GM21515 (cell line): ENCODE data around the gene SRP68.
"Not testable (repeated sequence)": the region's sequence is repeated elsewhere in the genome, so short reads cannot be mapped to it uniquely, and the experiment has no call there.

Experiments
- ATAC-seq: cut with Tn5 transposase; IDR thresholded peaks from one replicate; pipeline ENCODE4 v1.9.1; 2021; ENCODE audit not compliant: unreplicated experiment

SRP68 gene

GRCh38 chr17:76048025-76048605, 24.2 kb downstream of the SRP68 start:
- ATAC-seq = no peak

- no peak for ATAC-seq
Observed at GRCh38 chr17:76046064-76046463, 26.3 kb downstream of the SRP68 start.

- not testable (repeated sequence) for ATAC-seq
Observed at GRCh38 chr17:76044475-76045007, 27.8 kb downstream of the SRP68 start.

DNA sequence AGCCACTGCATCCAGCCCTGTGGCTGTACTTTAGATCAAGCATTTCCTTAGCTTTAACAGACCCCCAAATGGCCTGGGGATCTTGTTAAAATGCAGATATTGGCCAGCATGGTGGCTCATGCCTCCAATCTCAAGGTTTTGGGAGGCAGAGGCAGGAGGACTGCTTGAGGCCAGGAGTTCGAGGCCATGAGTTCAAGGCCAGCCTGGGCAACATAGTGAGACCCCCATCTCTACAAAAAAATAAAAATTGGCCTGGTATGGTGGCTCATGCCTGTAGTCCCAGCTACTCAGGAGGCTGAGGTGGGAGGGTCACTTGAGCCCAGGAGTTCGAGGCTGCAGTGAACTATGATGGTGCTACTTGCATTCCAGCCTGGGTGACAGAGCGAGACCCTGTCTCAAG, 29.4 kb downstream of the SRP68 start:
- ATAC-seq = not testable (repeated sequence)

- no peak for ATAC-seq
Observed at GRCh38 chr17:76040376-76040775, 31.9 kb downstream of the SRP68 start.

- ATAC-seq = no peak
Observed at GRCh38 chr17:76039121-76039520, 33.2 kb downstream of the SRP68 start.

GRCh38 chr17:76038050-76038449, 34.3 kb downstream of the SRP68 start:
- no peak for ATAC-seq

DNA sequence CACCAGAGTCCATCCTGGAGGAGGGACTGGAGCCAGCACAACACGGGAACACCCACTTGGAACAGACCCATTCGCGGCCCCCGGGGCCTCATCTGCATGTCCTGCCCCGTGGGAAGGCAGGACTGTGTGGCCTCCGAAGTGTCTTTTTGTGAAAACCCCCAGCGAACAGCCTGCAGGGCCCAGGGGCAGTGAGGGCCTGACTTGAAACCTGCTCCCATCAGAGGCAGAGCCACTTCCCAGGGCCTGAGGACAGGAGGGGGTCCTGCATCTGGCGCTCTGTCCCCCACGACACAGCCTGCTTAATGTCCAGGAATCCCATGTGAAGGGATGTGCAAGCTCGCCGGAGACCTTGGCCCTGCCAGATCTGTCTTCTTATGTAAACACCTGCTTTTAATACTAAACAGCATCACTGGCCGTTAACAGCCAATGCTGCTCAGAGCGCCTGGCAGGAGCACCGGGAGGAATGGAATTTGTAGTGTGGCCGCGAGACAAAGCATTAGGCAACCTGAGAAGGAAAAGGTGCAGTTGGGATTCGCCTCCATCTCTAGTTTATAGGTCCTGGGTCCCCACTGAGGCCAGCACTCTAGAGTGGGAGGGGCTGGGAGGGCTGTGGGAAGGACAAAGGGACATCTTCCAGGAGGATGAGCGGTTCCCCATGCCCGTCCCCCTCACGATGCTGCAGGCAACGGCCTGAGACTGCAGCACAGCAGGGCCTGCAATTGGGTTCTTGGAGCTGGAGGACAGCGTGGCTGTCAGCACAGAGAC, 35.6 kb downstream of the SRP68 start:
- no peak for ATAC-seq

GRCh38 chr17:76034428-76035350, 37.6 kb downstream of the SRP68 start:
- ATAC-seq = no peak

DNA sequence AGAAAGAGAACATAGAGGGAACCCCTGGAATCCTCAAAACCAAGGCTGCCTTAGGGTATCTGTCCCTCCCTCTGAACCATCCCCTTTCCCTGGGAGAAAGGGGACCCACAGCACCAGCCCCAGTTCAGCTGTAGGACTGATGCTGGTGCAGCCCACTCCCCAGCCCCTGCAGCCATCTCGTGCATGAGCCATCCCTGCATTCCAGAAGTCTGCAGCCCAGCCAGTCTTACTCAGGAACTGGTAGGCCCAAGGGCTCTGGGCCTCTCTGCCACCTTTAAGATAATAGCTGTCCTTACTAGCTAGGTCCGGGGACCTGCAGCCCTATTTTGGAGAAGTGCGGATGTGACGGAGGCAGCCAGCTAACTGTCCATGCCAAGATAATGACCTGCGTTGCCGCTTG, 39.2 kb downstream of the SRP68 start:
- ATAC-seq = no peak

GRCh38 chr17:76032780-76033108, 39.6 kb downstream of the SRP68 start:
- ATAC-seq = no peak

- no peak for ATAC-seq
Observed at GRCh38 chr17:76032073-76032779, 40.1 kb downstream of the SRP68 start.

DNA sequence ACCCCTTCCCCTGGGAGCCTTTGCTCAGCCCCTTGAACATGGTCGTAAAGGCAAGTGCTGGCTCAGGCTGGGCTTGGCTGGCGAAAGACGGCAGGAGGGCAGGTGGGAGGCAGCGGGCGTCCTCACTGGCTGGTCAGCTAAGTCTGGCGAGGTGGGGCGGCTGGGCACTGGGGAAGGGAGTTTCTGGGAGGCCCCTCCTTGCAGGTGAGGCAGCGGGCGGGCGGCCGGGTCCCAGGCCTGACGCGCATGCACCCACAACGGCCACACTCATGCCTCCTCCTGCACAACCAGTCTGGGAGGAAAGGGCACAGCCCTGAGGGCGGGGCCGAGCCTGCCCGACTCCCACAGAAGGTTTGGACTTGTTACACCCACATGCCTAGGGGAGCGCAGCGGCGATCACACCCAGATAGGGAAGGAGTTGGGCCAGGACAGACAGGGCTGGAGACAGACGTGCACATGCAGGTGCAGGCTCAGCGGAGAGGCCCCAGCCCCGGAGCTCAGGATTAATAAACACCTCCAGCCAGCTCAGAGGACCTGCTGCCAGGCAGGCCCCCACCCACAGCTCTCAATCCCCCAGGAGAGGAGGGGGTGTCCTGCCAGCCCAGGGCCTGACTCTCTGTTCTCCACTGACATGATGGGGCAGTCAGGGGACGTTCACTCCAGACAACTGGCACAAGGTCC, 45.0 kb downstream of the SRP68 start, which contains the start of gene EVPL:
Gene EVPL, minus strand, starts transcription at position 148 of the 681 bp plus-strand sequence. Its CDS starts 108 bp downstream, at position 40.
- no peak for ATAC-seq

- ATAC-seq = no peak
Observed at GRCh38 chr17:76026714-76027158, 45.6 kb downstream of the SRP68 start.

- no peak for ATAC-seq
Observed at GRCh38 chr17:76025294-76025693, 47.0 kb downstream of the SRP68 start.

- no peak for ATAC-seq
Observed at GRCh38 chr17:76024353-76024752, 48.0 kb downstream of the SRP68 start.

GRCh38 chr17:76023900-76024237, 48.4 kb downstream of the SRP68 start:
- ATAC-seq = no peak

- no peak for ATAC-seq
Observed at GRCh38 chr17:76022973-76023899, 49.1 kb downstream of the SRP68 start.

DNA sequence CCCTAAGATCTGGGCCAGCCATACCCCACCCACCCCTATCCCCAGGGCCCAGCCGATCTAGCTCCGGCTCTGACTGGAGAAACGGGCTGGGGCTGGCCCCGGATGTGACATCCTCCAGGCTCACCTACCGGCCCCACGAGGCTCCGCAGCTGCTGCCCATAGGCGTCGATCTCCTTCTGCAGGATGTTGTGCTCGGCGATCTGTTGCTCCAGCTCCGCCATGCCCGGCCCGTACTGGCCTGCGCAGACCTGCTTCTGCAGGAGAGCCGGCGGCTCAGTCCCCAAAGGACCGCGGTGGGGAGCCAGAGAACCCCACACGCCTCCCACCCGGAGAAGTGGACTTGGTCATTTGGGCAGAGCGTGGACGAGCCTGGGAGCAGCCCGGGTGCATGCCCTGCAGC, 50.0 kb downstream of the SRP68 start:
- ATAC-seq = no peak
